Measurements from ENCODE around the gene PUM2.
"Not testable (repeated sequence)": the region's sequence is repeated elsewhere in the genome, so short reads cannot be mapped to it uniquely, and the experiment has no call there.

Gene PUM2

DNA sequence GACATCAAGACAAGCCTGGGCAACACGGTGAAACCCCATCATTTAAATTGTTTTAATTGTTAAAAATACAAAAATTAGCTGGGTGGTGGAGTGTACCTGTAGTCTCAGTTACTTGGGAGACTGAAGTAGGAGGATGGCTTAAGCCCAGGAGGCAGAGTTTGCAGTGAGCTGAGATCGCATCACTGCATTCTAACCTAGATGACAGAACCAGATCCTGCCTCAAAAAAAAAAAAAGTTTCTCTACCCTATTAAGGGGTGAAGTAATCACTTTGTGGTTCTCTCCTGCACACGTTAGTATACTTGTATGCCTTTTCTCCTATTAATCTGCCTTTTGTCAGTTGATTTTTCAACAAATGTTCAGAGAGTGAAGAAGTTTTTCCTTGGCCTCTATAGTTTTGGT, 18.1 kb upstream of the PUM2 start:
- H3K79me1 ChIP-seq (ENCODE audit: low read length): no peaks in the 10 kb centered on the region
- no CpG with 5 or more reads among the region's 3 CpGs for WGBS (ENCODE audit: extremely low coverage, insufficient coverage, low lambda C conversion rate)
- no peak overlapping the region for H3K9ac ChIP-seq (ENCODE audit: low read length)

DNA sequence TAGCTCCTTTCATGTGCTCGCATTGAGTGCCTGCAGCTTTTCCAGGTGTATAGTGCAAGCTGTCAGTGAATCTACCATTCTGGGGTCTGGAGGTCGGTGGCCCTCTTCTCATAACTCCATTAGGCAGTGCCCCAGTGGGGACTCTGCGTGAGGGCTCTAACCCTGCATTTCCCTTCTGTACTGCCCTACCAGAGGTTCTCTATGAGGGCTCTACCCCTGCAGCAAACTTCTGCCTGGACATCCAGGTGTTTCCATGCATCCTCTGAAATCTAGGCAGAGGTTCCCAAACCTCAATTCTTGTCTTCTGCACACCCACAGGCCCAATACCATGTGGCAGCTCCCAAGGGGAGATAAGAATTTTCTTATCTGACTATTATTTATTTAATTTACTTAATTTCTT, 17.3 kb upstream of the PUM2 start:
- H3K79me1 ChIP-seq (ENCODE audit: low read length); H3K4me2 ChIP-seq (ENCODE audit: low read length); H3K23ac ChIP-seq (ENCODE audit: low read length); H3K9ac ChIP-seq (ENCODE audit: low read length); H3K36me3 ChIP-seq (ENCODE audit: control insufficient read depth, insufficient read depth, low read length); H4K8ac ChIP-seq (ENCODE audit: low read depth, low read length); H3K18ac ChIP-seq (ENCODE audit: low read length); H3K56ac ChIP-seq (ENCODE audit: low read length); H3K27me3 ChIP-seq (ENCODE audit: insufficient read depth, low read length, poor library complexity); H2BK5ac ChIP-seq (ENCODE audit: low read length); DNase-seq; H3K27ac ChIP-seq (ENCODE audit: low read depth, low read length); H3K4me1 ChIP-seq (ENCODE audit: control insufficient read depth, low read depth, low read length); H2BK15ac ChIP-seq (replicated peaks; ENCODE audit: low read depth); H3K4me3 ChIP-seq (ENCODE audit: low read length); H3K4ac ChIP-seq (ENCODE audit: low read depth, low read length); H3K79me2 ChIP-seq (ENCODE audit: control insufficient read depth, insufficient read depth, low read length); H2BK120ac ChIP-seq (ENCODE audit: low read depth, low read length); H4K5ac ChIP-seq (ENCODE audit: low read length); H2AK5ac ChIP-seq (ENCODE audit: low read length): not testable (repeated sequence)
- no CpG with 5 or more reads among the region's 3 CpGs for WGBS (ENCODE audit: extremely low coverage, insufficient coverage, low lambda C conversion rate)

More for the DNA sequence above, 18.1 kb upstream of the PUM2 start:
- no peak overlapping the region for H2BK120ac ChIP-seq (ENCODE audit: low read depth, low read length)
- H3K27me3 ChIP-seq (ENCODE audit: insufficient read depth, low read length, poor library complexity): no peaks in the 10 kb centered on the region
- H3K36me3 ChIP-seq (ENCODE audit: control insufficient read depth, insufficient read depth, low read length): no peaks in the 10 kb centered on the region
- H3K4me3 ChIP-seq (ENCODE audit: low read length): no peak overlapping the region
- H4K8ac ChIP-seq (ENCODE audit: low read depth, low read length): no peak overlapping the region
- no peak overlapping the region for H3K4ac ChIP-seq (ENCODE audit: low read depth, low read length)
- H2AK5ac ChIP-seq (ENCODE audit: low read length): no peak overlapping the region
- no peak for DNase-seq
- no peak overlapping the region for H2BK5ac ChIP-seq (ENCODE audit: low read length)
- H3K27ac ChIP-seq (ENCODE audit: low read depth, low read length): no peak overlapping the region
- H2BK15ac ChIP-seq (replicated peaks; ENCODE audit: low read depth): no peak overlapping the region
- H4K5ac ChIP-seq (ENCODE audit: low read length): no peak overlapping the region
- no peak overlapping the region for H3K23ac ChIP-seq (ENCODE audit: low read length)
- no peak overlapping the region for H3K18ac ChIP-seq (ENCODE audit: low read length)
- no peaks in the 10 kb centered on the region for H3K4me1 ChIP-seq (ENCODE audit: control insufficient read depth, low read depth, low read length)
- no peak overlapping the region for H3K56ac ChIP-seq (ENCODE audit: low read length)
- H3K4me2 ChIP-seq (ENCODE audit: low read length): no peak overlapping the region
- H3K79me2 ChIP-seq (ENCODE audit: control insufficient read depth, insufficient read depth, low read length): no peaks in the 10 kb centered on the region

DNA sequence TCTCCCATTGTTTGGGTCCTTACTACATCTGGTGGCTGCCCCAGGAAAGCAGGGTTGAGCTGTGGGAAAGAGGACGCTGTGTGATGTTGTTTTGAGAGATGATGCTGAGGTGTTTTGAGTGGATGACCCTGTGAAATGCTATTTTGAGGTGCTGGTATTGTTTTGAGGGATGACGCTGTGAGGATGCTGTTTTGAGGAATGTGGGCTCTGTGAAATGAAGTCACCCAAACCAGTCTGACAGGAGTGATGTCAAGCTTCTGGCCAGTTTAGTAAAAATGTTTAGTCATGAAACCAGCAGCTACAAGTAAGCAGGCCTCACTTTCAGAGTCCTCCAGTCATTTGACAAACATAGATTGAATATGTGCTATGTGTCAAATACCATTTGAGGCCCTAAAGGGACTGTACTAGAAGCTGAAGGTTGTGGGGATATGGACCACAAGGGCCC, 16.1 kb upstream of the PUM2 start:
- H3K4me2 ChIP-seq (ENCODE audit: low read length): no peak overlapping the region
- no peak overlapping the region for H3K27ac ChIP-seq (ENCODE audit: low read depth, low read length)
- no peak overlapping the region for H4K5ac ChIP-seq (ENCODE audit: low read length)
- no CpG with 5 or more reads among the region's 2 CpGs for WGBS (ENCODE audit: extremely low coverage, insufficient coverage, low lambda C conversion rate)
- no peak overlapping the region for H3K4ac ChIP-seq (ENCODE audit: low read depth, low read length)
- H3K23ac ChIP-seq (ENCODE audit: low read length): no peak overlapping the region
- no peaks in the 10 kb centered on the region for H3K36me3 ChIP-seq (ENCODE audit: control insufficient read depth, insufficient read depth, low read length)
- no peak overlapping the region for H2BK15ac ChIP-seq (replicated peaks; ENCODE audit: low read depth)
- H2AK5ac ChIP-seq (ENCODE audit: low read length): no peak overlapping the region
- H3K56ac ChIP-seq (ENCODE audit: low read length): no peak overlapping the region
- no peak overlapping the region for H3K4me3 ChIP-seq (ENCODE audit: low read length)
- H3K9ac ChIP-seq (ENCODE audit: low read length): no peak overlapping the region
- H3K27me3 ChIP-seq (ENCODE audit: insufficient read depth, low read length, poor library complexity): no peaks in the 10 kb centered on the region
- H3K79me1 ChIP-seq (ENCODE audit: low read length): no peaks in the 10 kb centered on the region
- H3K18ac ChIP-seq (ENCODE audit: low read length): no peak overlapping the region
- no peak overlapping the region for H2BK120ac ChIP-seq (ENCODE audit: low read depth, low read length)
- H3K79me2 ChIP-seq (ENCODE audit: control insufficient read depth, insufficient read depth, low read length): no peaks in the 10 kb centered on the region
- no peak overlapping the region for H4K8ac ChIP-seq (ENCODE audit: low read depth, low read length)
- no peak overlapping the region for H2BK5ac ChIP-seq (ENCODE audit: low read length)
- H3K4me1 ChIP-seq (ENCODE audit: control insufficient read depth, low read depth, low read length): no peaks in the 10 kb centered on the region
- DNase-seq: no peak

DNA sequence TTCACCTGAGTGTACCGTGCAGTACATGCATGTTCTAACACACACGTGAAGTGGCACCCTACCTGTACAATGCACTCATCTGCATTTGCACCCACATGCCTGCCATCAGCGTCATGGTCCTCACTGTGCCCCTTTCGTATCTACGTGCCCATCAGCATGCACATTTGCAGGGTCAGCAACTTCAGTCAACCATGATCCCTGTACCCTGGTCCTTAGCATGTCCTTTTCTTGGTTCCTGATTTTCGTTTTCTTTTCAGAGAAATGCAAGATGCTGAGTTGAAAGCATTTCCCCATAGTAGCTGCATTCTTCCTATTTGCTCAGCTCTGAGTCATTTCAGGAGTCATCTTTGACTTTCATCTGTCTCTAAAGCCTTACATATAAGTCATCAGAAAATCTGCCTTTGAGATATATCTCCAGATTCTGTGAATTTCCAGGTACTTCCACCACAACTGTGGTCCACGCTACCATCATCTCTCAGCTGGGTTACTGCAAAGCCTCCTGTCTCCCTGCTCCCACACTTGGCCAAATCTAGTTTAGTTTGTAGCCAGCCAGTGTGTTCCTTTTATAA, 14.7 kb upstream of the PUM2 start:
- H3K4me3 ChIP-seq (ENCODE audit: low read length): no peak overlapping the region
- no peaks in the 10 kb centered on the region for H3K79me2 ChIP-seq (ENCODE audit: control insufficient read depth, insufficient read depth, low read length)
- H2AK5ac ChIP-seq (ENCODE audit: low read length): no peak overlapping the region
- no peak overlapping the region for H4K8ac ChIP-seq (ENCODE audit: low read depth, low read length)
- no peak overlapping the region for H2BK5ac ChIP-seq (ENCODE audit: low read length)
- no CpG with 5 or more reads among the region's 7 CpGs for WGBS (ENCODE audit: extremely low coverage, insufficient coverage, low lambda C conversion rate)
- H4K5ac ChIP-seq (ENCODE audit: low read length): no peak overlapping the region
- H3K18ac ChIP-seq (ENCODE audit: low read length): no peak overlapping the region
- H2BK15ac ChIP-seq (replicated peaks; ENCODE audit: low read depth): no peak overlapping the region
- no peak overlapping the region for H3K23ac ChIP-seq (ENCODE audit: low read length)
- no peak overlapping the region for H3K27ac ChIP-seq (ENCODE audit: low read depth, low read length)
- no peaks in the 10 kb centered on the region for H3K4me1 ChIP-seq (ENCODE audit: control insufficient read depth, low read depth, low read length)
- H3K4ac ChIP-seq (ENCODE audit: low read depth, low read length): no peak overlapping the region
- no peaks in the 10 kb centered on the region for H3K79me1 ChIP-seq (ENCODE audit: low read length)
- H3K36me3 ChIP-seq (ENCODE audit: control insufficient read depth, insufficient read depth, low read length): no peaks in the 10 kb centered on the region
- DNase-seq: no peak
- H3K9ac ChIP-seq (ENCODE audit: low read length): no peak overlapping the region
- no peak overlapping the region for H3K4me2 ChIP-seq (ENCODE audit: low read length)
- H3K27me3 ChIP-seq (ENCODE audit: insufficient read depth, low read length, poor library complexity): no peaks in the 10 kb centered on the region
- H2BK120ac ChIP-seq (ENCODE audit: low read depth, low read length): no peak overlapping the region
- no peak overlapping the region for H3K56ac ChIP-seq (ENCODE audit: low read length)

DNA sequence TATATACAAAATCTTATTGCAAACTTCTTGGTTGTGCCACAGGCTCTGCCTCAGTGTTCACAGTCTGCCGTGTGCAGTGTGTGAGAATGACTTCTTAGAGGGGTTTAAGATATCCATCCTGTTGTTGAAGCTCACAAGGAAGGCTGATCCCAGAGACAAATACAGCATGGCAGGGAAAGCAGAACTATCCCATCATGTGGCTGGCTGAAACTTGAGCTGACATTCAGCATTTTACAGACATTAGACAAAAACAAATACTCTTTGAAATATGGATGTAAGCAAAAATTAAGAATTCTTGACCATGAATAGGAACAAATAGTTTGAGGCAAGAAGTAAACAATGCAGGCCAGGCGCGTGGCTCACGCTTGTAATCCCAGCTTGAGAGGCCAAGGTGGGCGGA, 12.9 kb upstream of the PUM2 start:
- Histone ChIP-seq H3K9ac (ENCODE audit: low read length) (no peak overlapping the region), H3K79me1 (ENCODE audit: low read length) (no peaks in the 10 kb centered on the region), H3K18ac (ENCODE audit: low read length) (no peak overlapping the region), H3K27me3 (ENCODE audit: insufficient read depth, low read length, poor library complexity) (no peaks in the 10 kb centered on the region), H2AK5ac (ENCODE audit: low read length) (no peak overlapping the region), H2BK120ac (ENCODE audit: low read depth, low read length) (no peak overlapping the region), H3K56ac (ENCODE audit: low read length) (no peak overlapping the region), H3K4ac (ENCODE audit: low read depth, low read length) (no peak overlapping the region), H2BK15ac (replicated peaks; ENCODE audit: low read depth) (no peak overlapping the region), H3K23ac (ENCODE audit: low read length) (no peak overlapping the region), H3K4me1 (ENCODE audit: control insufficient read depth, low read depth, low read length) (no peaks in the 10 kb centered on the region), H3K4me3 (ENCODE audit: low read length) (no peak overlapping the region), H4K8ac (ENCODE audit: low read depth, low read length) (no peak overlapping the region), H3K36me3 (ENCODE audit: control insufficient read depth, insufficient read depth, low read length) (no peaks in the 10 kb centered on the region), H4K5ac (ENCODE audit: low read length) (no peak overlapping the region), H3K27ac (ENCODE audit: low read depth, low read length) (no peak overlapping the region), H2BK5ac (ENCODE audit: low read length) (no peak overlapping the region), H3K4me2 (ENCODE audit: low read length) (no peak overlapping the region), H3K79me2 (ENCODE audit: control insufficient read depth, insufficient read depth, low read length) (no peaks in the 10 kb centered on the region)
- WGBS (ENCODE audit: extremely low coverage, insufficient coverage, low lambda C conversion rate): no CpG with 5 or more reads among the region's 5 CpGs
- DNase-seq: no peak

DNA sequence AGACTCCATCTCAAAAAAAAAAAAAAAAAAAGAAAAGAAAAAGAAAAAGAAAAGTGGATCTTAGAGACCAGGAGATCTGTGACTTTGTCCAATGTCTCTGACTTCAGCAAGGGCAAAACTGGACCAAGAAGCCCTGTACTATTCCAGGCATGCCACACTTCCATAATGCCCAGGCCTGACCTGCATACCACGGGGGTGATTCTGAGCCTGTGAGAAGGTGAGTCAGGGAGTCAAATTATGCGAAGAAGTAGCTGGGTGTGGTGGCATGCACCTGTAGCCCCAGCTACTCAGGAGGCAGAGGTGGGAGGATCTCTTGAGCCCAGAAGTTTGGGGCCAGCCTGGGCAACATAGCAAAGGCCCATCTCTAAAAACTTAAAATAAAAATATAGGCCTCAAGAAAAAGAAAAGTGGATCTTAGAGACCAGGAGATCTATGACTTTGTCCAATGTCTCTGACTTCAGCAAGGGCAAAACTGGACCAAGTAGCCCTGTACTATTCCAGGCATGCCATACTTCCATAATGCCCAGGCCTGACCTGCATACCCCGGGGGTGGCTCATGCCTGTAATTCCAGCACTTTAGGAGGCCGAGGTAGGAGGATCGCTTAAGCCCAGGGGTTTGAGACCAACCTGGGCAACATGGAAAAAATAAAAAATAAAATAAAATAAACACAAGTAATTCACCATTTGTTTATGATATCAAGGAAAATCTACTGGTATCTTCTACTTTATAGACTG, 12.2 kb upstream of the PUM2 start:
- no peak overlapping the region for H3K23ac ChIP-seq (ENCODE audit: low read length)
- H3K27ac ChIP-seq (ENCODE audit: low read depth, low read length): no peak overlapping the region
- H3K79me2 ChIP-seq (ENCODE audit: control insufficient read depth, insufficient read depth, low read length): no peaks in the 10 kb centered on the region
- H3K18ac ChIP-seq (ENCODE audit: low read length): no peak overlapping the region
- no peak overlapping the region for H2BK5ac ChIP-seq (ENCODE audit: low read length)
- H3K79me1 ChIP-seq (ENCODE audit: low read length): no peaks in the 10 kb centered on the region
- H2AK5ac ChIP-seq (ENCODE audit: low read length): no peak overlapping the region
- H3K36me3 ChIP-seq (ENCODE audit: control insufficient read depth, insufficient read depth, low read length): no peaks in the 10 kb centered on the region
- H2BK15ac ChIP-seq (replicated peaks; ENCODE audit: low read depth): no peak overlapping the region
- no peak for DNase-seq
- no peak overlapping the region for H3K4ac ChIP-seq (ENCODE audit: low read depth, low read length)
- H2BK120ac ChIP-seq (ENCODE audit: low read depth, low read length): no peak overlapping the region
- no peak overlapping the region for H3K4me3 ChIP-seq (ENCODE audit: low read length)
- H3K56ac ChIP-seq (ENCODE audit: low read length): no peak overlapping the region
- H4K8ac ChIP-seq (ENCODE audit: low read depth, low read length): no peak overlapping the region
- H3K4me1 ChIP-seq (ENCODE audit: control insufficient read depth, low read depth, low read length): no peaks in the 10 kb centered on the region
- no peak overlapping the region for H4K5ac ChIP-seq (ENCODE audit: low read length)
- no peaks in the 10 kb centered on the region for H3K27me3 ChIP-seq (ENCODE audit: insufficient read depth, low read length, poor library complexity)
- whole genome bisulfite sequencing (ENCODE audit: extremely low coverage, insufficient coverage, low lambda C conversion rate): no CpG with 5 or more reads among the region's 5 CpGs
- H3K4me2 ChIP-seq (ENCODE audit: low read length): no peak overlapping the region
- H3K9ac ChIP-seq (ENCODE audit: low read length): no peak overlapping the region

Data from mesendoderm (in vitro differentiated cells).